Measurements from ENCODE around the gene TMPRSS3.

DNA sequence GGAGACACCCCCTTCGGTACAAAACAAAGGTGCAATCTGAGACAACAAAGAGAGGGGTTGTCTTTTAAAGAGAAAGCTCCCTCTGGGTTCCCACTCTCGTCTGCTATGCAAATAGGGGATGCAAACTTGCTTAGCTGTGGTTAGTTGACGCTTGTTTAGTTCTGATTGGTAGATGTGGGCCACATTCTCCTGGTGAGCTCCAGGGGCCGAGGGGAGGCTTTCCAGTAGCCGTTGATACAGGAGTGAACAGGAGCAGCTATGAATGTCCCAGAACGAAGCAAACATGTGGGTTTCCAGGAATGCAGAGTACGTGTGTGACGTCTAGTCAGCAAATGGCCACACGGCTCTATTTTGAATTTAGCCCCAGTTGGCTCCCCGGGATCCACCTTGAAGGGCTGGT, 59.8 kb downstream of the TMPRSS3 start:
- TF ChIP-seq, protein P1, sequence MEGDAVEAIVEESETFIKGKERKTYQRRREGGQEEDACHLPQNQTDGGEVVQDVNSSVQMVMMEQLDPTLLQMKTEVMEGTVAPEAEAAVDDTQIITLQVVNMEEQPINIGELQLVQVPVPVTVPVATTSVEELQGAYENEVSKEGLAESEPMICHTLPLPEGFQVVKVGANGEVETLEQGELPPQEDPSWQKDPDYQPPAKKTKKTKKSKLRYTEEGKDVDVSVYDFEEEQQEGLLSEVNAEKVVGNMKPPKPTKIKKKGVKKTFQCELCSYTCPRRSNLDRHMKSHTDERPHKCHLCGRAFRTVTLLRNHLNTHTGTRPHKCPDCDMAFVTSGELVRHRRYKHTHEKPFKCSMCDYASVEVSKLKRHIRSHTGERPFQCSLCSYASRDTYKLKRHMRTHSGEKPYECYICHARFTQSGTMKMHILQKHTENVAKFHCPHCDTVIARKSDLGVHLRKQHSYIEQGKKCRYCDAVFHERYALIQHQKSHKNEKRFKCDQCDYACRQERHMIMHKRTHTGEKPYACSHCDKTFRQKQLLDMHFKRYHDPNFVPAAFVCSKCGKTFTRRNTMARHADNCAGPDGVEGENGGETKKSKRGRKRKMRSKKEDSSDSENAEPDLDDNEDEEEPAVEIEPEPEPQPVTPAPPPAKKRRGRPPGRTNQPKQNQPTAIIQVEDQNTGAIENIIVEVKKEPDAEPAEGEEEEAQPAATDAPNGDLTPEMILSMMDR (IDR thresholded peaks at IDR 0.05): no peak
- TF ChIP-seq, protein P2, sequence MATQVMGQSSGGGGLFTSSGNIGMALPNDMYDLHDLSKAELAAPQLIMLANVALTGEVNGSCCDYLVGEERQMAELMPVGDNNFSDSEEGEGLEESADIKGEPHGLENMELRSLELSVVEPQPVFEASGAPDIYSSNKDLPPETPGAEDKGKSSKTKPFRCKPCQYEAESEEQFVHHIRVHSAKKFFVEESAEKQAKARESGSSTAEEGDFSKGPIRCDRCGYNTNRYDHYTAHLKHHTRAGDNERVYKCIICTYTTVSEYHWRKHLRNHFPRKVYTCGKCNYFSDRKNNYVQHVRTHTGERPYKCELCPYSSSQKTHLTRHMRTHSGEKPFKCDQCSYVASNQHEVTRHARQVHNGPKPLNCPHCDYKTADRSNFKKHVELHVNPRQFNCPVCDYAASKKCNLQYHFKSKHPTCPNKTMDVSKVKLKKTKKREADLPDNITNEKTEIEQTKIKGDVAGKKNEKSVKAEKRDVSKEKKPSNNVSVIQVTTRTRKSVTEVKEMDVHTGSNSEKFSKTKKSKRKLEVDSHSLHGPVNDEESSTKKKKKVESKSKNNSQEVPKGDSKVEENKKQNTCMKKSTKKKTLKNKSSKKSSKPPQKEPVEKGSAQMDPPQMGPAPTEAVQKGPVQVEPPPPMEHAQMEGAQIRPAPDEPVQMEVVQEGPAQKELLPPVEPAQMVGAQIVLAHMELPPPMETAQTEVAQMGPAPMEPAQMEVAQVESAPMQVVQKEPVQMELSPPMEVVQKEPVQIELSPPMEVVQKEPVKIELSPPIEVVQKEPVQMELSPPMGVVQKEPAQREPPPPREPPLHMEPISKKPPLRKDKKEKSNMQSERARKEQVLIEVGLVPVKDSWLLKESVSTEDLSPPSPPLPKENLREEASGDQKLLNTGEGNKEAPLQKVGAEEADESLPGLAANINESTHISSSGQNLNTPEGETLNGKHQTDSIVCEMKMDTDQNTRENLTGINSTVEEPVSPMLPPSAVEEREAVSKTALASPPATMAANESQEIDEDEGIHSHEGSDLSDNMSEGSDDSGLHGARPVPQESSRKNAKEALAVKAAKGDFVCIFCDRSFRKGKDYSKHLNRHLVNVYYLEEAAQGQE (IDR thresholded peaks at IDR 0.05): no peak
- no peak for TF ChIP-seq PHF8 (IDR thresholded peaks at IDR 0.05; ENCODE audit: borderline replicate concordance, low read depth)
- TF ChIP-seq KDM5A (IDR thresholded peaks at IDR 0.05): no peak
- TF ChIP-seq, protein P3, sequence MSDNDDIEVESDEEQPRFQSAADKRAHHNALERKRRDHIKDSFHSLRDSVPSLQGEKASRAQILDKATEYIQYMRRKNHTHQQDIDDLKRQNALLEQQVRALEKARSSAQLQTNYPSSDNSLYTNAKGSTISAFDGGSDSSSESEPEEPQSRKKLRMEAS (IDR thresholded peaks at IDR 0.05): no peak
- no peak for TF ChIP-seq POLR2A (IDR thresholded peaks at IDR 0.05; ENCODE audit: low read length)
- TF ChIP-seq, protein P4, sequence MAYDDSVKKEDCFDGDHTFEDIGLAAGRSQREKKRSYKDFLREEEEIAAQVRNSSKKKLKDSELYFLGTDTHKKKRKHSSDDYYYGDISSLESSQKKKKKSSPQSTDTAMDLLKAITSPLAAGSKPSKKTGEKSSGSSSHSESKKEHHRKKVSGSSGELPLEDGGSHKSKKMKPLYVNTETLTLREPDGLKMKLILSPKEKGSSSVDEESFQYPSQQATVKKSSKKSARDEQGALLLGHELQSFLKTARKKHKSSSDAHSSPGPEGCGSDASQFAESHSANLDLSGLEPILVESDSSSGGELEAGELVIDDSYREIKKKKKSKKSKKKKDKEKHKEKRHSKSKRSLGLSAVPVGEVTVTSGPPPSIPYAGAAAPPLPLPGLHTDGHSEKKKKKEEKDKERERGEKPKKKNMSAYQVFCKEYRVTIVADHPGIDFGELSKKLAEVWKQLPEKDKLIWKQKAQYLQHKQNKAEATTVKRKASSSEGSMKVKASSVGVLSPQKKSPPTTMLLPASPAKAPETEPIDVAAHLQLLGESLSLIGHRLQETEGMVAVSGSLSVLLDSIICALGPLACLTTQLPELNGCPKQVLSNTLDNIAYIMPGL (CRISPR knock-in tag; IDR thresholded peaks at IDR 0.05; ENCODE audit: borderline replicate concordance): no peak
- TF ChIP-seq CEBPB (IDR thresholded peaks at IDR 0.05): no peak
- no peak for TF ChIP-seq RCOR1 (IDR thresholded peaks at IDR 0.05; ENCODE audit: low read depth, low read length)
